GM12878 (cell line): ENCODE results near the gene PKNOX1. TPM values are rescaled to one million over a fixed set of nuclear protein-coding genes. Genes with fewer than 3 reads are reported as not detected.
"Not testable (repeated sequence)": the region's sequence is repeated elsewhere in the genome, so short reads cannot be mapped to it uniquely, and the experiment has no call there.

Experiments
- ATAC-seq: fragments of 200-7000 bp; cut with Tn5 transposase; 3 replicates; pipeline ENCODE4 v1.9.1; 2020; ENCODE audit warnings: mild to moderate bottlenecking, moderate library complexity
- BruUV-seq: library from RNA; stranded (reverse); fragments of 400-500 nt; replicated peaks from 2 replicates; lab custom pipeline; 2021; lab: Mats Ljungman, UMichigan
- CTCF ChIA-PET: fragments of 300-600 bp; sonication (Branson Sonifier 250); formaldehyde crosslinking; extraction: SDS; loops from one replicate; lab custom pipeline; 2021; ENCODE audit warnings: inconsistent platforms; lab: Yijun Ruan, JAX
- POLR2A ChIA-PET: fragments of 350-600 bp; formaldehyde crosslinking; extraction: SDS; loops from one replicate; lab custom pipeline; 2021; ENCODE audit warnings: inconsistent platforms; lab: Charles Lee
- RAD21 ChIA-PET: fragments of 300-600 bp; sonication (Branson Sonifier 250); formaldehyde crosslinking; loops from one replicate; lab custom pipeline; 2023; ENCODE audit warnings: antibody characterized with exemption; ENCODE audit not compliant: unreplicated experiment; lab: Charles Lee
- SMC1A ChIA-PET: fragments of 300-600 bp; sonication (Branson Sonifier 250); formaldehyde crosslinking; loops from one replicate; lab custom pipeline; 2023; ENCODE audit not compliant: unreplicated experiment, uncharacterized antibody; lab: Charles Lee
- DNase-seq: peaks from one replicate; pipeline ENCODE4 v3.0.0-alpha.2; 2011; ENCODE audit warnings: low read depth, low spot score
- FAIRE-seq: peaks from 3 replicates; lab custom pipeline; 2011; peaks lifted over from hg19 to GRCh38; lab: Jason Lieb, UNC
- H2AFZ ChIP-seq: 2 replicates; pipeline ENCODE4 v1.6.0; 2011; ENCODE audit warnings: low read depth, low read length, control low read depth; ENCODE audit not compliant: control insufficient read depth
- H3K27ac ChIP-seq: 2 replicates; pipeline ENCODE4 v1.5.1; 2011; ENCODE audit warnings: control low read depth; ENCODE audit not compliant: control insufficient read depth, insufficient read depth
- H3K27me3 ChIP-seq, 2 experiments: replicated peaks in 1 of 2; 2 replicates each; pipeline versions ENCODE4 v1.6.0 to v1.6.1; 2011; ENCODE audit warnings: low read length in 1 of 2; ENCODE audit not compliant: control insufficient read depth in 2 of 2, insufficient read depth in 2 of 2
- H3K36me3 ChIP-seq, 2 experiments: 2 replicates each; pipeline ENCODE4 v1.5.1; 2011; ENCODE audit warnings: low read length in 1 of 2; ENCODE audit not compliant: control insufficient read depth in 2 of 2, insufficient read depth in 2 of 2
- H3K4me1 ChIP-seq: 2 replicates; pipeline ENCODE4 v1.6.1; 2011; ENCODE audit warnings: mild to moderate bottlenecking, low read length, moderate library complexity, mixed read lengths; ENCODE audit not compliant: control insufficient read depth, insufficient read depth
- H3K4me2 ChIP-seq: 2 replicates; pipeline ENCODE4 v1.6.0; 2011; ENCODE audit warnings: control low read depth; ENCODE audit not compliant: control insufficient read depth, insufficient read depth
- H3K4me3 ChIP-seq: fragments of 200-600 bp; sonication (generic); 2 replicates; pipeline ENCODE4 v1.5.1; 2016
- H3K79me2 ChIP-seq: 2 replicates; pipeline ENCODE4 v1.6.0; 2011; ENCODE audit warnings: low read length; ENCODE audit not compliant: control insufficient read depth, insufficient read depth
- H3K9ac ChIP-seq: 2 replicates; pipeline ENCODE4 v1.8.0; 2011; ENCODE audit warnings: low read length, control low read depth, mixed read lengths; ENCODE audit not compliant: control insufficient read depth, insufficient read depth
- H3K9me3 ChIP-seq: replicated peaks from 3 replicates; pipeline ENCODE4 v1.5.1; 2011; ENCODE audit warnings: mild to moderate bottlenecking, low read length; ENCODE audit not compliant: control insufficient read depth, insufficient read depth
- H4K20me1 ChIP-seq: 2 replicates; pipeline ENCODE4 v1.6.0; 2011; ENCODE audit not compliant: control insufficient read depth, insufficient read depth
- MEF2B ChIP-seq: fragments of 450-650 bp; IDR thresholded peaks from 2 replicates; pipeline ENCODE4 v1.6.1; 2018; ENCODE audit warnings: mild to moderate bottlenecking, moderate library complexity; ENCODE audit not compliant: partially characterized antibody, poor library complexity, severe bottlenecking
- WGBS: methylation state at CpG from one replicate; pipeline ENCODE4 v1.1.6; 2016; ENCODE audit warnings: low lambda C conversion rate; ENCODE audit not compliant: insufficient replicate concordance, insufficient coverage; ENCODE audit errors: missing lambda C conversion rate; 5-methylcytosine and 5-hydroxymethylcytosine counted together
- in situ Hi-C: fragments of 300-500 bp; cut with MboI; formaldehyde crosslinking; loops from 9 replicates; pipeline ENCODE4 v1.14.3; 2018; ENCODE audit warnings: mixed read lengths
- intact Hi-C: fragments of 100-400 bp; cut with micrococcal nuclease; formaldehyde crosslinking; loops from one replicate; pipeline ENCODE4 v1.14.2; 2022; ENCODE audit not compliant: unreplicated experiment
- polyA plus RNA-seq, 11 experiments: library from polyadenylated mRNA; depleted of rRNA in 4 of 11; unstranded in 6 of 11; stranded (reverse) in 5 of 11; fragments of >200 nt; fragmentation: Nextera tagmentation in 4 of 11; fragmentation: Illumina TruSeq in 1 of 11; extraction: Ambion mirVana in 4 of 11; extraction: Trizol in 1 of 11; gene quantifications; 1 replicate in 1 of 11; 2 replicates in 10 of 11; pipeline versions ENCODE4 v1.2.1 to v1.2.3, GENCODE V29; 2011 to 2016; ENCODE audit warnings: inconsistent platforms in 2 of 11, missing spikeins in 2 of 11, low read depth in 1 of 11
- total RNA-seq, 4 experiments: library from RNA; depleted of rRNA in 3 of 4; stranded (reverse); fragments of >200 nt in 3 of 4; fragmentation: Illumina TruSeq in 1 of 4; extraction: Trizol in 1 of 4; gene quantifications; 2 replicates each; pipeline versions ENCODE4 v1.2.1 to v1.2.3, GENCODE V29; 2013 to 2021

PKNOX1 gene
- total and polyA plus RNA-seq, 10 of the 15 experiments (the other 5 are each of a cell fraction or from before 2014, with no cell fraction given): 6.9 to 23.7 (median 13.2) TPM

DNA sequence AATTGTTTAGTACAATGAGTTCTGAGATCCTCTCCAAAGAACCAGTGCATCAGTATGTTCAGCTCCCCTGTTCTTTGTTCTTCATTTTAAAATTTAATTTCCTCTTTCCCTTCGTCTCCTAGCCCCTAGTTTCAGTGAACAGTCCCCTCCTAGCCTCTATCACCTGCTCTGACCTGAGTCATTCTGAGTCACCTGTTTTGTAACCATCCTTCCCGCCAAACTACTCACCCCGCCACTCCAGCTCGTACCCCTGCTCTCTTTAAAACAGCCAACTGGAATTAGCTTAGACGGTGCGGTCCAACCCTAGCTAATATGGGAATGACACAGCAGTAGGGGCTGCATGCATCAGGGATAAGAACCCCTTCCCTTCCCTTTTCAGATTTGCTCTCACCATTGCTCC is 32.1 kb upstream of the PKNOX1 start:
- DNase-seq: no peak
- Histone ChIP-seq H3K4me2 (no peak overlapping the region), H3K4me1 (peaks cover 6% of the 10 kb centered on the region), H3K4me3 (no peak overlapping the region), H2AFZ (no peak overlapping the region), H3K9ac (no peak overlapping the region), H3K27ac (no peak overlapping the region), H3K27me3 (no peaks in the 10 kb centered on the region), H4K20me1 (no peaks in the 10 kb centered on the region), H3K36me3 (no peaks in the 10 kb centered on the region), H3K9me3 (no peaks in the 10 kb centered on the region; the same call in 2 of the 3 replicates), H3K79me2 (no peaks in the 10 kb centered on the region)
- RAD21 ChIA-PET: no interaction called here
- no TSS peak for BruUV-seq
- in situ Hi-C loops (no loop called here), intact Hi-C loops (no loop called here)
- no peak for TF ChIP-seq MEF2B
- SMC1A ChIA-PET: no interaction called here
- POLR2A ChIA-PET: no interaction called here
- ATAC-seq: no peak
- WGBS: 36% methylated on average over 6 of the region's 6 CpGs
- FAIRE-seq: no peak
- CTCF ChIA-PET: no interaction called here

DNA sequence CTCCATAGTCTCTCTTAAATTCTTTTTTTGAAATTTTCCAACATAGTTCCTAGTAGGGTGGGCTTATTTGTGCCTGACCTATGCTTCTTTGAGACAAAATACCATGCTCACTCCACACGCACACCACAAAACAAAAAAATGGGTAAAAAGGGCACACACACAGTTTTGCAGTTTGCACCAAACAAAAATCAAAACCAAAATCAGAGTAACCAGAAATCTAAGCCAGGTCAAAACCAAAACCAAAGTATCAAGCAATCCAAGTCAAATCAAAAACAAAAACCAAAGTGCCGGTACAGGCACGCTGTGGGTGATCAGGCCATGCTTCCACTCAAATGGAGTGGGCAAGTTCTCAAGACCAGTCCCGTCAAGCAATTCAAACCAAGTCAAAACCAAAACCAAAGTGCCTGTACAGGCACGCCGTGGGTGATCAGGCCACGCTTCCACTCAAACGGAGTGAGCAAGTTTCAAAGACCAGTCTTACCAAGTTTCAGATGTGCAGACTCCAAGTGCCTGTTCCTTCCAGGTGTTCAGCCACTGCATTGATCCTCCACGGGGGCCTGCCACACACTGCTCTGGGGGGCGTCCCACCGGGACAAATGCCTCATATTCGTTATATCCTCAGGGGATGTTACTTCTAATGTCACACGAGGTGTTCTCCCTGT is 25.1 kb upstream of the PKNOX1 start:
- H3K4me3 ChIP-seq, H3K36me3 ChIP-seq, H3K27ac ChIP-seq, intact Hi-C loops, H3K79me2 ChIP-seq, in situ Hi-C loops, ATAC-seq, H3K27me3 ChIP-seq, H2AFZ ChIP-seq, H3K9ac ChIP-seq, BruUV-seq, RAD21 ChIA-PET, POLR2A ChIA-PET, H3K4me2 ChIP-seq, DNase-seq, H3K4me1 ChIP-seq, FAIRE-seq, H3K9me3 ChIP-seq, H4K20me1 ChIP-seq, CTCF ChIA-PET, SMC1A ChIA-PET: not testable (repeated sequence)
- 31% methylated on average over 13 of the region's 13 CpGs for WGBS
